Epithelial cell of prostate (primary cell): ENCODE measurements around the gene NAMPT.

ENCODE experiments used
- DNase-seq: peaks from one replicate; pipeline ENCODE4 v3.0.0-alpha.2; 2011; ENCODE audit warnings: low read depth, low spot score
- H3K27ac ChIP-seq: fragments of 450-650 bp; 2 replicates; pipeline ENCODE4 v1.5.1; 2017; ENCODE audit warnings: mild to moderate bottlenecking

Gene NAMPT

DNA sequence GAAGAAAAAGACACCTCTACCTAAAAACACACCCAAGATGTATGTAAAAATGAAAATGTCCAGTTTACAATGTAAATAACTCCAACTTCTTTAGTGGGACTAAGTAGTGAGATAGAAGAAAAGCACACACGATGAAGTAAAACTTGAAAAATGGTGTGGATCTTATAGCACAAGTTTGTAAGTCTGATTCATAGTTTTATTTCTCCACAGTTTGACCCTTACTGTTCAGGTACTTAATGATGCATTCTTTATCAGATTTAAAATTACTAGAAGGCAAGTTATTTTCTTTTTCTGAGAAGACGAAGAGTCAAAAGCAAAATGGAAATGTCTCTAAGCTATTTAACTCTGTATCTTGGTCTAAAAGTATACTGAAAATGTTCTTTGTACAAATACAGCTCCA lies 6.1 kb downstream of the NAMPT start:
- DNase-seq: no peak
- H3K27ac ChIP-seq: no peak overlapping the region

DNA sequence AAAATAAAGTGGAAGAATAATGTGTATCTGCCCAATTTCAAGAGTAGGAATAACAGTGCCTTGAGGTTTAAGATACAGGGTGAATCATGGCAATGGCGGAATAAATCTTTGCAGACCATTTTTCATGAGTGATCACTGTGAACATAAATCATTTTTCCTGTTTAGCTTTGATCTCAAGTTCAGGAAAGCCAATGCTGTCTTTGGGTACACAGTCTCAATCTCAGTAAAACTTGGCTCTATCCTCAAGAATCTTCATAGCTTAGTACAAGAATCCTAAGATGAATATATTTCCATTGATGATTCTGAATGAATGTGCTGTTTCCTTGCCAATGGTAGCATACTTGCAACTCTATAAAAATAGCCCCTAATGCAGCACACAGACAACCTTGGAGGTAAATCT lies 6.8 kb downstream of the NAMPT start:
- H3K27ac ChIP-seq: no peak overlapping the region

DNA sequence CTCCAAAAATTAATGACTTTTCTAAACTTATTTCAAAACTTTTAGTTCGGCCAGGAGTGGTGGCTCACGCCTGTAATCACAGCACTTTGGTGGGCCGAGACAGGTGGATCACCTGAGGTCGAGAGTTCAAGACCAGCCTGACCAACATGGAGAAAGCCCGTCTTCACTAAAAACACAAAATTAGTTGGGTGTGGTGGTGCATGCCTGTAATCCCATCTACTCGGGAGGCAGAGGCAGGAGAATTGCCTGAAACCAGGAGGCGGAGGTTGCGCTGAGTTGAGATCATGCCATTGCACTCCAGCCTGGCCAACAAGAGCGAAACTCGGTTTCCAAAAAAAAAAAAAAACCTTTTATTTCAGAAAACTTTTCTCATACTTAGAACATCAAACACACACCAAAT lies 8.3 kb downstream of the NAMPT start:
- no peak overlapping the region for H3K27ac ChIP-seq
- DNase-seq: no peak

More for the DNA sequence above, 6.8 kb downstream of the NAMPT start:
- no peak for DNase-seq

DNA sequence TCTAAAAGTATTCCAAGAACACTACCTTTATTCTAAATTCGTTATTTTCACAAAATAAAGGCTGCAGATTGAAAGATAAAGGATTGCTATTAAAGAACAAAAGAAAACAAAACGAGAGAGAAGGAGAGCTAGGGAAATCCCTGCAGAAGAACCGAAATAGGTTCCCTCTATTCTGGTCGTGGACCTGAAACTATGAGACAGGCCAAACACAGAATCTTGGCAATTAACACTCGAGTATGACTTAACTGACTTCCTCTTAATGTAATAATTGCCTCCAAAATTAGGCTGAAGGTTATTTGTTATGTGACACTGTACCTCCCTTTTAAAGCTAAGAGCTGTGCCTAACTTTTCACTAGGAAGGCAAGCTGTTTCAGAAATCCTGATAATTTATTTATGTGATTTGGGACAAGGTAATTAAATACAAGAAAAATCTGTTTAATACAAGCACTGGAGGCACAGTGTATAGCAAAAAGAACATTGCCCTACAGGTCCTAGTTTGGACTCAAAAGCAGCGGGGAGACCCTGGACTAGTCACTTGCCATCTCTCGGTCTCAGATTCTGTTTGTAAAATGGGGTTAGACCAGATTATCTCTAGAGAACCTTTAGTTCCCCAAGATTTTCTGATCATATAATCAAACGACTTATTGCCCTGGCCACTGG lies 11.6 kb downstream of the NAMPT start:
- H3K27ac ChIP-seq: no peak overlapping the region

DNA sequence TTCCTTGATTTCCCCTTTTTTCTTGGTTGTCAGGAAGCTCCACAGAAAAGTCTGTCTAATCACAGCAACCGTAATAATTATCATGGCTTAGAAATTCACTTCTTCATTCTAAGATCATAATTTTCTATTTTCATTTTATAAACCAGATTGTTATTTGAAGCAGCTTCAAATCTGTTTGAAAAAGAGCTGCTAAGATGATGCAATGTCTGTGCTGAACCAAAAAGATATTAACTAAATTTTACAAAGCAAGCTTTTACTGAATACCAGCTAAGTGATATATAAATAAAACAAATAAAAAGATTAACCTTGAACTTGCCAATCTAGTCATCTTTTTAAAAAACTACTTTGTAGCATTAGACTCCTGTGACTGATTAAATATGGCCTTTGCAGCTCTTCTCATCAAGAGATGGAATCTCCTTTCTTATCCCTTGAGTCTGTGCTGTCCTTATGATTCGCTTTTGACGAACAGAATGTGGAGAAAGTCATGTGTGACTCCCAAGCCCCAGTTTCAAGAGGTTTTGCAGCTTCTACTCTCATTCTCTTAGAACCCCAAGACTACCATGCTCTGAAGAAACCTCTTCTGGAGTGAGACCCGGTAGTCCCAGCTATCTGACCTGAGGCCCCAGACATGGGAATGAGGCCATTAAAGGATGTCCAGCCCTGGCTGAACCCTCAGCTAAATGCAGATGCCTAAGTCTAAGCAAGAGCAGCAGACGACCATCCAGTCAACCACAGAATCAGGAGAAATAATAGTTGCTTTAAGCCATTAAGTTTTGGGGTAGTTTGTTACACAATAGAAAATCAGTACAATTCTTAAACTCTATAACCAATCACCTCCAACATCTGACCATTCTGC lies 14.4 kb downstream of the NAMPT start:
- DNase-seq: no peak
- no peak overlapping the region for H3K27ac ChIP-seq

More for the DNA sequence above, 11.6 kb downstream of the NAMPT start:
- DNase-seq: no peak

DNA sequence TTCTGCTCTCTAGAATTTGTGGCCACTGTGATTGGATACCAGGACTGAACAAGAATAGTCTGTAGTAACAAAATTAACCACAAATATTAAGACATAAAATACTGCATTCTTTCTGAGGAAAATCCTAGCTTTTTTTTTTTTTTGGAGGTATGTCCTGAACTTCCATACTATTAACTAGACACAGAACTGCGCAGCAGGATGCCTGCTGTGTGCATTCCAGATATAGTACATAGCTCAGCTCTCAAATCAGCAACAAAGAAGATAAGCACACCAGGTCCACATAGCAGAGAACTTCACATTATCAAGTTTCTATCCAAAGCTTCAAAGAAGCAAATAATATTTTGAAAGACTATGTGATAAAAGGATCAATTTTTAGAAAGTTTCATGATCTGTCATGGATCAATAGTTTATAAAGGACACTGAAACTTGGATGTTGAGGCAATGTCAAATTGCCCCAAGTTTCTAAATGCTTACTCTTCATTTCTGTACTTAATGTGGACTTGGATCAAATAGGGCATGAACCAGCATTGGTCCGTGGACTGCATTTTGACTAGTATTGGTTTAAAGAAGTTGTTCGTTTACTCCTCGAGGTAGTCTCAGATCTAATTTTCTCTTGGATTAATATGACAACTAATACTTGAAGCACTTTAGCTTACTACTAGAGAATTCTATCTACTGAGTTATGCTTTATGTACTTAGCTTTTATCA lies 15.4 kb downstream of the NAMPT start:
- no peak overlapping the region for H3K27ac ChIP-seq
- DNase-seq: no peak

DNA sequence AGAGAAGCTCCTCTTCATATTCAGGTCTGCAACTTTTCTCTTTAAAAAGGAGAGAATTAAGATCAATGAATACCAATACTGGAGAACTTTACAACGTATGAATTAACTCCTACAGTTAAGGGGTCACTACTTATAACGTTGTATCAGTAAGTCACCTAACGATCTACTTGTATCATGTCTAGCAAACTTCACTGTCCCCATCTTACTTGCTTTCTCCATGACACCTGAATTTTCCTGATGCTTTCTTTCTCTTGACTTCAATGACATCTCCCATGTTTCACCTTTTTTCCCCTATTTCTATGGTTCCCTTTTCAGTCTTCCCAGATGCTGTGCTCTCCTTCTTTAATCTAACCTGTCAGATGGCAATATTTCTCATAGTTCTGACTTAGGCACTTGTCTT lies 19.6 kb downstream of the NAMPT start:
- no peak for DNase-seq
- no peak overlapping the region for H3K27ac ChIP-seq

DNA sequence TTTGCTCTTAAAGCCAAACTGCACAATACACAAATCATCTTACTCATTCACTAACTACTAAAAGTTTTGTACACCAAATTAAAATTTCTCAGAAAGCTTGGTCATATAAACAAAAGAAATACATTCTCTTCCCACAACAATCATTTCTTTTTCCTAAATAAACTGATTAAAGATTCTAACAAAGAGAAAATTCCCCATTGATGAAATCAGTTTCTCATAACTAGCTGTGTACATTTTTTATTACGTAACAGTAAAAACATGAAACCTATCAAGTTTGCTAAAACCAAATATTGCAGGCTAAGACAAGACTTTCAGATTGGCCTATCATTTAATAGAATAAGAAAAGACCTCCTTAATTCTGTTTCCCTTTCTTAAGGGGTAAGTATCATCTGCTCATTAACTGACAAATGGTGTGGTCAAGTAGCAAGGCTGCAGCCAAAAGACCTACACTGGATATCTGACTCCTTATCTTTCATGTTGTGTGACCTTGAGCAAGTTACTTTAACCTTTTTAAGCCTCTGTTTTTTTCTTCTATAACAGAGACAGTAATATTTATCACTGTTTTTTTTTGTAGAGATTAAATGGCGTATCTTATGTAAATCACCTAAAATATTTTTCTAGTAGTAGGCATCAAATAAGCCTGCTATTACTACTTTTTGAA lies 22.4 kb downstream of the NAMPT start:
- no peak for DNase-seq
- no peak overlapping the region for H3K27ac ChIP-seq

DNA sequence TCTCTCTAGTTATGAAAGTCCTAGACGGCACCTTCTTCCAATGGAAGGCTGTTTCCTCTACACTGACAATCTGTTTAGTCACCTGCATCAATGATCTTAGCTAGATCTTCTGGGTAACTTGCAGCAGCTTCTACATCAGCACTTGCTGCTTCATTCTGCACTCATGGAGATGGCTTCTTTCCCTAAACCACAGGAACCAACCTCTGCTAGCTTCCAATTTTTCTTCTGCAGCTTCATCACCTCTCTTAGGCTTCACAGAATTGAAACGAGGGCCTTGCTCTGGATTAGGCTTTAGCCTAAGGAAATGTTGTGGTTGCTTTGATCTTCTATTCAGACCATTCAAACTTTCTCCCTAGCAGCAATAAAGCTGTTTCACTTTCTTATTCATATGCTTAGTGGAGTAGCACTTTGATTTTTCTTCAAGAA lies 24.6 kb downstream of the NAMPT start:
- DNase-seq: no peak
- H3K27ac ChIP-seq: no peak overlapping the region

DNA sequence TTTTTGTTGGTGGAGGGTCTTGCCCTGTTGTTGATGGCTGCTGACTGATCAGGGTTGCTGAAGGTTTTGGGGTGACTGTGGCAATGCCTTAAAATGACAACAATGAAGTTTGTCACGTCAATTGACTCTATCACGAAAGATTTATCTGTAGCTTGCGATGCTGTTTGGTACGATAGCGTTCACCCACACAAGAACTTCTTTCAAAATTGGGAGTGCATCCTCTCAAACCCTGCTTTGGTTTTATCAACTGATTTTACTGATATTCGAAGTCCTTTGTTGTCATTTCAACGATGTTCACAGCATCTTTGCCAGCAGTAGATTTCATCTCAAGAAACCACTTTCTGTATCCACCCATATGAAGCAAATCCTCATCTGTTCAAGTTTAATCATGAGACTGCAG lies 26.0 kb downstream of the NAMPT start:
- no peak overlapping the region for H3K27ac ChIP-seq
- DNase-seq: no peak

DNA sequence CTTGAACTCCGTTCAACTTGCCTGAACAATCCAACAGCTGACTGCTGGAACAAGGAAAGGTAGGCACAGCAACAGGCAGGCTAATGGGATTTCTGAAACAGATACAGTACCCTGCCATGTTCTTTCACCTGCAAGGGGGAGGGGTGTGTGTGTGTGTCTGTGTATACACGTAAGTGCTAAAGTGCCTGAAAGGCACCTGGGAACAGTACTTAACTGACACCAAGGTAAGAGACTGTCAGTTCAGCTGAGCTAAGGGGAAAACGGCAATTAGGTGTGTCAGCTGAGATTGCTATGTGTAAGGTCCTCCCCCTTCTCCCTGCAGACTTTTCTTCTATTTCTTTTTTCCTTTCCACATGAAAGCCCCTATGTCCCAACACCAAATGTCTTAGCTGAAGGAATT lies 27.0 kb downstream of the NAMPT start:
- no peak for DNase-seq
- no peak overlapping the region for H3K27ac ChIP-seq

DNA sequence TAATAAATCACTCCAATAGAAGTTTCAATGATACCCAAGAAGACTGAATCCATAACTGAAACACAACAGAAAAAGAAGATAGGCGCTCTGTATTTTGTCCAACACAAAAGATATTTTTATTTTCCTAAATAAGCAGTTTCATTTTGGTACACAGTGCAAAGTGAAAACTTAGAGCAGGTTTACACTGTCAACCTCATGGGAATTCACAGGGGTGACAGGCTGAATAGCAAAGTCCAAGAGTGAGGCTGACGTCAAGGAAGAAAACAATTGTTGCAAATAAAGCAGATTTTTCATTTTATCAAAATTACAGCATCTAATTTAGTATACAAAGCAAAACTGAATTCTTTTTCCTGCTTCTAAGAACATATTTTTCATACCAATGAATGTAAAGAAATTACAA lies 28.6 kb downstream of the NAMPT start:
- no peak for DNase-seq
- no peak overlapping the region for H3K27ac ChIP-seq

DNA sequence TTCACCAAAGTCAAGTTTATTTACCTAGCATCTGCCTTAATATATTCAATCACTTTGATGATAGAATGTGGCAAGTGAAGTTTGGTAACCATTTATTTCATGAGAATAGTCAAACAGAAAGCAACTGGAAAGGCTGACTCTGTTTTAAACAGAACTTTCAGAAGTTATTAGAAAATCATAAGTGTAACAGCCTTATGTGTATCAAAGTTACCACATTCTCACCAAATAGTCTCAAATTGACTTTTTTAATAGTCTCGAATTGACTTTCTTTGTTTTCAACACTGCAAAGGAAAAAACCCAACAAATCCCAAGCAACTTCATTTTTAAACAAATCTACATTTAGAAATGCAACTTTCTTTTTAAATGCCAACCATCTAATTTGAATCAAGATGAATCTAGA lies 29.5 kb downstream of the NAMPT start:
- DNase-seq: no peak
- H3K27ac ChIP-seq: no peak overlapping the region

DNA sequence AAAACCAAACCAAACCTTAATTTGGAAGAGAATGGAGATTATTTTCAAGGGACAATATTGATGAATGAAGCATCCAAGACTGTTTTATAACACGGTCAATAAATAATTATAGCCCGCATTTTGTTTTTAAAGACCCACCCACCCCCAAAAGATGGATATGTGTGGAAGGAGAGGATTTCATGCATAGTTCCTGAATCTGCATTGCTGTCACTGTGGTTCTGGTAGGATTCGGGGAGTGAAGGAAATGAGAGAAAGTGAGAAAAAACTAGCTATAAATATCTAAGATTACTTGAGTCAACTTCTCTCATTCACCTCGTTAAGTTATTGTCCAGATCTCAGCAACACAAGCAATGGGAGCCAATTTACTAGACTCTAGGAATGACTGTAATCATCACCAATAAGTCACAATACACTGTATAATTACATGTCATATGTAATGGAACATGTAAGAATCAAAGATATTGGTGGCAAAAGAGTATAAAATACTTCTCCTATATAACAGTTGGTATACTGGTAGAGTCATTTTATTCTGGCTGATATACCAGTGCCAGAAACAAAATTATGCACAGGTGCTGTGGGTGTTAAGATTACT lies 30.2 kb downstream of the NAMPT start:
- no peak for DNase-seq
- no peak overlapping the region for H3K27ac ChIP-seq

DNA sequence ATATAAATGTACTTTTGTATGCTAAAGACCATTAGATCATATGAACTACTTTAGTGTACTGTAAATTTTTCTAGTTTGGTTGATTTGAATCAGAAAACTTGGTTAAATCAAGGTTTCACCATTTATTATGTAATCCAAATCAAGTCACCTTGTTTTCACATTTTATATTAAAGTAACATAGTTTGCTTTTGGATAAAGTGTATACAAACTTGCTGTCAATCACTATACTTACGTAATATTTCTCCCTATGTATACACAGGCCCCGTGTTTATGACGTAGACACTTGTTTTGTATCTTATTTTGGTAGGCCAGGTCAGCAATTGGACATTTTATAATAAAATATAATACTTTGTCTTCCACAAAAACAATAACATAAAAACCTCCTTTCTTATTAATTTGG lies 32.2 kb downstream of the NAMPT start:
- no peak overlapping the region for H3K27ac ChIP-seq
- DNase-seq: no peak

DNA sequence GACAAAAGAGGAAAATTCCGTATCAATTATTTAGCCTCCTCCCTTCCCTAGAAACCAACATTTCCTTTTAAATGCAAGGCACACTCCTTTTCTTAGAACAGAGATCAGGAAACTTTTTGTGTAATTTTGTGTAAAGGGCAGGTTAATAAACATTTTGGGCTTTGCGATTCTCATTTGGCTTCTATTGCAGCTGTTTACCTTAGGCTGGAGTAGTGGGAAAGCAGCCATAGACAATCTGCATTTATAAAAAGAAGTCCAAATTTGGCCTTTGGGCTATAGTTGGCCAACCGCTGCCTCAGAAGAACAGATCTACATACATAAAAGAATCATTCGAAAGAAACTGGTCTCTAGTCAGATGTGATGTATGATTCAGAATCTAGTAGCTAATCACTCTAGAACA lies 35.3 kb downstream of the NAMPT start:
- no peak for DNase-seq
- H3K27ac ChIP-seq: no peak overlapping the region

DNA sequence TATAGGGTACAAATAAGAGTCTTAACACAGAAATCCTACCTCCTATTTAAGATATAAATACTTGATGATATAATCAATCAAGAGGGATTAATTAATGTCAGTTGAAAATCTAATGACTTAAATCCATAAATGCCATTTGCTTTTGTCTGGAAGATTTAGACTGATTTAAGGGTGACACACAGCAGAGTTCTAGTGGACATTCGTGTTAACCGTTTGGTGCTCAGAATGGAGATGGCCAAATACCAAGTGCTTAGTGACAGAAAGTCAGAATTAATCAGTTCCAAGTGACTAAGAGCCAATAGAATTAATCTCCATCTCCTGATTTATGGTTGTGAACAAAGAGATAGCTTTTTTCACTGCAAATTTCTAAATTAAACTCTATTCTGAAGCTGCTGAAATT lies 36.2 kb downstream of the NAMPT start:
- DNase-seq: no peak
- no peak overlapping the region for H3K27ac ChIP-seq

DNA sequence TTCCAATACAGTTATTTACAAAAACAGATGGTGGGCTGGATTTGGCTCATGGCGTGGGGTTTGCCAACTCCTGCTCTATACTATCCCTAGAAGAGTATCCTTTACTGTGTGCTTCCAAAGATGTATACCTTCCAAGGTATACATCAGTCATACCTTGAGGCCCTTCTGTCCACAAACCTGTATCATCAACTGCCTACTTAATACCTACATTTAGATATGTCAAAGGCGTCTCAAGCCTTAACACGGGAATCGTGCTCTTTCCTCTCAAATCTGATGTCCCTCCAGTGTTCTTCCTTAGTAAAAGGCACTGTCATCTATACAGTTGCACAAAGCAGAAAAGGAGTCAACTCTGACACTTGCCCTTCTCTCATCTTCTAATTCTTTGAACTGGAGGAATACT lies 36.9 kb downstream of the NAMPT start:
- no peak overlapping the region for H3K27ac ChIP-seq
- DNase-seq: no peak

DNA sequence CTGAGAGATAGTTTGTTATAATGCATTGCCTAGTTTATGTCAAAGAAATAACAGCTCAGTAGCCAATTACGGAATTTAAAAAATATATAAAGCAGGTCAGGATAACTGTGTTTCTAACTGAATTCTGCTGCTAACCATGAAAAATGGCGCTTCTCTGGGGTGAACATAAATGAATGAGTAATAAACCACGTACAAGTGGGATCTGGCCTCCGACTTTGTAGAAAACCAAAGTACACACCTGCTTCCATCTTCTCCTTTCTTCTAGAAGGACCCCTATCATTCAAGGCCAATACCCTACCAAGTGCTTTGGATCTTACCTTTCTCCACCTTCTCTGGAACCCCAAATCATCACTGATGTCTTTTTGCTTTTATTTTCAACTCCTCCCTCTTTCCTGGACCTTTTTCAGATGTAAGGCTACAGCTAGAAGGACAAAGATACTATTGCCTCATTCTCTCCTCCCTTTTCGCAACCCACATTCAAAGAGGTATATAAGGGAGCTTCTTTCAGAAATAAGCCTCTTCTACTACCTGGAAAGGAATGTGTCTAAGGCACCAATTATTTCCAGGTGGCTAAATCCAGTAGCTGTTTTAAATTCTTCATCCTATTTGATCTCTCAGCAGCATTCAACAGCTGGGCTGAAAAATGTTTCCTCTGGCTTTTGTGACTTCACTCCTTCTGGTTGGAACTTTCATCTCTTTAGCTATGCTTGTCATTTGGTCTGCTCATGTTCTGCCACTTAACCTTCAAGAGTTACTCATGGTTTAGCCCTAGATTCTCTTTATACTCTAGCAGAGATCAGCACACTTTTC lies 37.7 kb downstream of the NAMPT start:
- H3K27ac ChIP-seq: no peak overlapping the region
- no peak for DNase-seq

DNA sequence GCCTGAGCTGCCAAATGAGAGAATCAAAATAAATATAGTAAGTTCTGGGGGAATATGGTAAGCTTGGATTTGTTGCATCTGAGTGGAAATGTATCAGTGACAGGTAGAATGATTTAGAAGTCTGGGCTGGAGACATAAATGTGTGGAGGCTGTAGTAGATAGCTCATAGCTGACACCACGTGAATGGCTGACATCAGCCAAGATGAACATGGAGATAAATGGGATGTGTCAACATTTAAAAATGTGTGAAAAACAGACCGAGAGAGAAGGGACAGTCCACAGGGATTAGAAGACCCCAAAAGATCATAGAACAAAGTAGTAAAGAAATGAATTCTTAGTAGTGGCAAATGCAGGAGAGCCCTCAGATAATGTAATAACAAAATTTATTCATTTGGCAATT lies 40.9 kb downstream of the NAMPT start:
- no peak overlapping the region for H3K27ac ChIP-seq
- DNase-seq: no peak
